ENCODE measurements around the gene GJA3.

Gene GJA3

DNA sequence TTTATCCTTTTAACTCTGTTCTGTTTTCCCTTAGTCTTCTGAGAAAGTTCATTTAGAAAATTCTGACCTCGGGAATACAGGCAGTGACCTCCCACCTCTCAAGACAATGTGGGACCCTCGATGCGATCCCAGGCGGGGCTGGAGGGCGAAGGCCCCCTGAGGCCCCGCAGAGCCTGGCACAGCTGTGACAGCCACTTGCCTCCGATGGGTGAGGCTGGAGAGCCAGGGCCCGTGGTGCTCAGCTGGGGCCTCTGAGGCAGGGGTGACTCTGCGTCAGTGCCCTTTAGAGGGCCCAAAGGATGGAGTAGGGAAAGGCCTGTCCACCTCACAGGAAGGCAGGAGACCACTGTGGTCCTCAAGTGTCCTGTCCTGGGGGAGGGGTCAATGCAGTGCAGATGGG, 10.3 kb downstream of the GJA3 start:
- no peak for DNase-seq (ENCODE audit: low spot score)

DNA sequence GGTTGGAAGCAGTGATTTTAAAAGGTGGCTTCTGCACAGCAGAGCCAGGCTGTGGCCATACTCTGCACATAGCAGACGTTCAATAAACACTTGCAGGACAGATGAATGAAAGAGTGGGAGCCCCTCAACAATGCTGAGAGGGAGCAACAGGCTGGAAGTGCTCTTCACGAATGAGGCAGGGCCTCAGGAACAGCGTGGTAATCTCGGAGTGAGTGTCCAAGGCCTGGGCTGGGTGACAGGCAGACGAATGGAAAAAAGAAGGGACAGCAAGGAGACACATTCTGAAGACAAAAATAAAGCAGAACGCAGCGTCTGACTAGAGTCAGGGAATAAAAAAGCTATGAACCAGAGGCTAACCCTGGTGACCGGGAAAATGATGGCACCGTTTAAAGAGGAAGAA, 11.1 kb downstream of the GJA3 start:
- DNase-seq (ENCODE audit: low spot score) = no peak

DNA sequence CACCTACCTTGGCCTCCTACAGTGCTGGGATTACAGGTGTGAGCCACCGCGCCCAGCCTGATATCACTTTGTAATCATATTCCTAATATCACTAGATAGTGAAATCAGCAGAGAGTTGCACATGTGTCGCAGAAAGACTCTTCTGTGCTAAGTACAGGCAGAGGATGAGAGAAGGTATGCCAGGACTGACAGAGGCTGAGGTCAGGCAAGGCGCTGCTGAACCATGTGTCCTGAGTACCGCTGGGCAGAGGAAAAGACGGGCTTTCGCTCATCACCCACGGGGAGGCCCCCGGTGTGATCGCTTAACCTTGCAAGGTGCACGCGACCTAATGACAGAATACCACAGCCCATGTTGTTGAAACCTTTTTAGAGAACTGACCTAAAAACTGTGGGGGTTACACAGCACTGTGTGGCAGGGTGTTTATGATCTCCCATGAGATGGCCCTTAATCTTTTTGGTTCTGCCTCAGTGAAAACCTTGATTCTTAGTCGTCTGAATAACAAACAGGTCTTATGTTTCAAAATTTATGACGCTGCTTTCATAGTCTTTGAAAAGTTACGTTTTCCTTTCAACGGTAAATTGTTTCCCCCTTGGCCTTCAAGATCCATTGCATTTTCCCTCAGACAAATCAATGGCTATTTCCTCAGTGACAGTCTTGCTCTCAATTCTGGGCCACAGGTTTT, 12.2 kb downstream of the GJA3 start:
- no peak for DNase-seq (ENCODE audit: low spot score)

DNA sequence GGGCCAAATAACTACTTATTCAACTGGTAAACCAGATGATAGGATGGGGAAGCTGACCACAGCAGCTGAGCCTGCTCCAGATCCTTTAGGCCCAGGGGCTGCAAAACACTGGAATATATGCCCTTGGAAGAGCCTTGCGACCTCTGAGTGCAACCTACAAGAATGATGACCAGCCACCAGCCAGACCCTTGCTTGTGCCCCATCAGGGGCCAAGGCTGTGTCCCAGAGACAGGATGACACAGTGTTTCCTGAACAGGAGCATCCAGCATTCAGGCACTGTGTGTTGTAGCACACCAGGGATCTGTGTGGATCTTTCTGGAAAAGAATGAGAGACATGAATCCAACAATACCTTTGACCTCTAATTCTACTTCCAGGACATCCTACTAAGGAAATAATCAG, 14.5 kb downstream of the GJA3 start:
- DNase-seq (ENCODE audit: low spot score) = no peak

DNA sequence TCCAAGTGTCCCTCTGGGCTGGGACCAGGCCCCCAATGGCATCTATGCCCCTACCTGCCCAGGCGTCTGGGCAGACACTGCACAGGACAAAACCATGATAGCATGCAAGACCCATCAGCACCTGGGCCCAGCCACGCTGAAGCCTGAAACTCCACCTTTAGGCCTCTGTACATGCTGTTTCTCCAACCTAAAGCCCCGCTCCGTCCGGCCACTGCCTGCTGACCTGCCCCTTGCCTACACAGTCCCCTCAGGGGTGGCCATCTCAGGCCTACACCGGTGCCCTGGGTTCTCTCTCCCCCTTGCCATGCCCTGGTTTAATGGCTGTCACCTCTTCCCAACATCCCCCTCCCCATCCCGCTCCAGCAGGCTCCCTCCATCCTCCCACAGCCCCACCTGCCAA, 15.3 kb downstream of the GJA3 start:
- DNase-seq (ENCODE audit: low spot score) = no peak

DNA sequence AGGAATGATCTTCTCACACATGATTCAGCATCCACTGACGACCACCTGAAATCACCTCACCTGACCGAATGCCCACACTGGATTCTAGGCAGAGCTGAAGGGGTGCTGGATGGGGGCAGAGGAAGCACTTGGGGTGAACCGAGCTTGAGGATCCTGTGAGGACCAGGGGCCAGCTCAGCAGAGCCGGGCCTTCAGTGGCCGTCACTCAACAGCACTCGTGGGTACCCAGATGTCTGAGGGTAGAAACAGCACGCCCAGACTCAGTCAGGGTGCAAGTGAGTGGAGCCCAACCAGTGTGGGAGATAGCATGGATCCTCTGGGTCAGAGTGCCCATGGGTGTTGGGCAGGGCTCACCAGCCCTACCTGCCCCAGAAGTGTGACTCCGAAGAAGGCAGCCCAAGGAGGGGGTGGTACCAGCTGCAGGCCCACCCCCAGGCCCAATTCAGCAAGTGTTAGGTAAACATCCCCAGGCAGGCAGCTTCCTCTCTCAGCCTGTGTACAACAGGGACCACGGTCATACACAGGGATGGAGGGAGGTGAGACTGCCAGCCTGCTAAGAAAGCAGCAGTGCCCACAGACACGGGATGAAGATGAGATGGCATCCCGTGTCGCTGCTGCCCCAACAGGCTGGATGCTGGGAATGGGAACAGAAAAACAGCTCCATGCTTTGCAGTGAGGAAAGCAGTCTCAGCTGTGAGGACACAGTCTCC, 16.6 kb downstream of the GJA3 start:
- no peak for DNase-seq (ENCODE audit: low spot score)

DNA sequence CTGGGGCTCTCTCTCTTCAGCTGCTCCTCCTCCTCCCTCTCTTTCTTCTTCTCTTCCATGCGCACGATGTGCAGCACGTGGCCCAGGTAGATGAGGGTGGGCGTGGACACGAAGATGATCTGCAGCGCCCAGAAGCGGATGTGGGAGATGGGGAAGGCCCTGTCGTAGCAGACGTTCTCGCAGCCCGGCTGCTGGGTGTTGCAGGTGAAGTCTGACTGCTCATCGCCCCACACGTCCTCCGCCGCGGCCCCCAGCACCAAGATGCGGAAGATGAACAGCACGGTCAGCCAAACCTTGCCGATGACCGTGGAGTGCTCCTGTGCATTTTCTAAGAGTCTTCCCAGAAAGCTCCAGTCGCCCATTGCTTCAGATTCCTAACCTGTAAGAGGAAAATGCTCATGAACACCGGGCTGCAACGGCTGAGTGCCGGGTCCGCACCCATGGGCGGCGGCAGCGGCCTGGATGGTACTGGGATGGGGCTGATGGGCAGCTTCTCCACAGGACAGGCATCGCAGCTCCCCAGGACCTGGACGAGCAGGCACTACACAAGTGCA, 17.8 kb downstream of the GJA3 start:
- DNase-seq (ENCODE audit: low spot score) = no peak

DNA sequence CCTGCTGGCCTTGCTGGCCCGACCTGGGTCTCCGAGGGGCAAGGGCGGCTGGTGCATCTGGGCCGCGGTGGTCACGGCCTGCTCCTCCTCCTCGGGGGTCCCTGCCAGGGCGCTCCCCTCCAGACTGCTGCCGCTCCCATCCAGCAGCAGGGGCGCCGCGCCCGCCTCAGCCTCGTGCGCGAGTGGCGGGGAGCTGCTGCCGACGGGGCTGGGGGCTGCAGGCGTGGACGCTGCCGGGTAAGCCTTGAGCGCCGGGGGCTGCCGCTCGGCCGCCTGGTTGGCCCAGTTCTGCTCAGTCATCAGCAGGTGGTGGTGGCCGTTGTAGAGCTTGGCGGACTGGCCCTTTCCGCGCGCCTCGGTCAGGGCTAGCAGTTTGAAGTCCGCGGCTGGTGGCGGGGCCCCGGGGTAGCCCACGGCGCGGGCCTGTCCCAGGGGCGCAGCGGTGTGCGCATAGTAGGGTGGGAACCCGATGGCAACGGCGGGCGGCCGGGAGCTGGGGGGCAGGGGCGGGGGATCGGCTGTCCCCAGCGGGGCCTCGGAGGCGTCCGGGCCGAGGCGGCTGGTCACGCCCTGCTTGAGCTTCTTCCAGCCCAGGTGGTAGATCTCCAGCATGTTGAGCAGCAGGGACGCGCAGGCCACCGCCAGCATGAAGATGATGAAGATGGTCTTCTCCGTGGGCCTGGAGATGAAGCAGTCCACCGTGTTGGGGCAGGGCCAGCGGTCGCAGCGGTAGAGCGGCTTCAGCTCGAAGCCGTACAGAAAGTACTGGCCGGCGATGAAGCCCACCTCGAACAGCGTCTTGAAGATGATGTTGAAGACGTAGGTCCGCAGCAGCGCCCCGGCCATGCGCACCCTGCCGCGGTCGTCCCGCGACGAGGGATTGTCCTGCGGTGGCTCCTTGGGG, 18.6 kb downstream of the GJA3 start:
- no peak for DNase-seq (ENCODE audit: low spot score)

DNA sequence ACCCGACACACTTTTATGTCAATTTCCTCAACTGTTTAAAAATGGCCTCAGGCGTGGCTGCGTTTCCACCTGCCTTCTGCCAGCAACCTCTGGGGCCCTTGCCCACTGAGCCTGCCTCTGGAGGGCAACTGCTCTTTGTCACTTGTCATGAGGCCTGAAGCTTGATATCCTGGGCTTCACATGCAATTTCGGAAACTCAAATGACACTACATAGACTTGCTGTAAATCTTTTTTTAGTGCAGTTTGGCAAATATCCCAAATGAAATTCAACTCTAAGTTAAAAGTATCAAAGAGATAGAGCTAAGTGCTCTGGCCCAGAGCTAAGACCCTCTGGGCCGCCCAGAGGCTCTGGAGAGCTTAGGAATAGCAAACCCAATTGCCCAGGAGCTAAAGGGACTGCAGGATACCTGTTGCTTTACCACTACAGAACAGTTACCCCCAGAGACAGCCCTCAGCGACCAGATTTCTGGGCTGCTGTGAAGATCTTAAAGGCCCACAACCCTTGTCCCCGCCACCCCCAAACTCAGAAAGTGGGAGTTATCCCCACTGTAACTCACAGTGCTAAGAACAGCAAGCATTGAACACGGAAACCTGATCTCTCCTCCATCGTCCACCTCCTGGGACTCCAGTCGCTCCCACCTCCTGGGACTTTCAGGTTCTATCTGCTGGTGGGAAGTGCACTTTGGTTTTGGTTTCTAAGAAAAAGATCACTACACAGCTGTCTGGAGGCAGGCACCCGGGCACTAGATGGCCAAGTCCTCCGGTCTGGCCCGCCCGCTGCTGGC, 19.4 kb downstream of the GJA3 start:
- no peak for DNase-seq (ENCODE audit: low spot score)

DNA sequence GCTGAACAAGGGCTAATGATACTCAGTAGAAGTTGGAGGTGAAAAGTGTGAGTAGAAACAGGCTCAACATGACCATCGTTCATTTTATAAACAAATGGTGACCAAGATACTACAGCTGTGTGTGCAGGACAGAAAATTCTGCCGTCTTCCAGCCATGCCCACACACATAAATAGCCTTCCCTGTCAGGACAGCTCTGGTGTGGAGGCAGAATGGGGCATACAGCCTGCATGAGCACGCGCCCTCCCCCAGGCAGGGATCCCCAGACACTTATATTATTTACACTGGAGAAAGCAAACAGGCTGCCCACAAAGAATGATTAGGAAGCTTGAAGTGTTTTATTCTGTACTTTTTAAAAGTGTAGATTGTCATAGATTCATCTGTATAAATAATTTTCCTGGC, 20.4 kb downstream of the GJA3 start:
- no peak for DNase-seq (ENCODE audit: low spot score)

DNA sequence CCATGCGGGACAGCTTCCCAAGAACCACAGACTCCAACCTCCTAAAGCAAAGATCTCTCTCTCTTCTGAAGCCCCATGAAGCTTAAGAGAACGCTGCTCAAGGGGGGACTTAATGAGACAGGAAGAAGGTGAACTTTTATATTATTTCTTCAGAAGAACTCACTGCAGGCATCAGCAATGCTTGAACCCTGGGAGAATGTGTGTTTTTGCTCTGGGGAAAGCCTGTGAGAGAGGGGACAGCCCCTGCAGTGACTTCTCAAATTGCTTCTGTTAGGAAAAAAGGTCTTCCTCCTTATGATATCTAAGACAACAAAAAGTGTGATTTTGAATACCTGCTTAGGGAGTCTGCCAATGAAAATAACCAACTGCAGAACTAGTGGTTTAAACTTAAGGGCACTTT, 23.0 kb downstream of the GJA3 start:
- DNase-seq (ENCODE audit: low spot score) = no peak

DNA sequence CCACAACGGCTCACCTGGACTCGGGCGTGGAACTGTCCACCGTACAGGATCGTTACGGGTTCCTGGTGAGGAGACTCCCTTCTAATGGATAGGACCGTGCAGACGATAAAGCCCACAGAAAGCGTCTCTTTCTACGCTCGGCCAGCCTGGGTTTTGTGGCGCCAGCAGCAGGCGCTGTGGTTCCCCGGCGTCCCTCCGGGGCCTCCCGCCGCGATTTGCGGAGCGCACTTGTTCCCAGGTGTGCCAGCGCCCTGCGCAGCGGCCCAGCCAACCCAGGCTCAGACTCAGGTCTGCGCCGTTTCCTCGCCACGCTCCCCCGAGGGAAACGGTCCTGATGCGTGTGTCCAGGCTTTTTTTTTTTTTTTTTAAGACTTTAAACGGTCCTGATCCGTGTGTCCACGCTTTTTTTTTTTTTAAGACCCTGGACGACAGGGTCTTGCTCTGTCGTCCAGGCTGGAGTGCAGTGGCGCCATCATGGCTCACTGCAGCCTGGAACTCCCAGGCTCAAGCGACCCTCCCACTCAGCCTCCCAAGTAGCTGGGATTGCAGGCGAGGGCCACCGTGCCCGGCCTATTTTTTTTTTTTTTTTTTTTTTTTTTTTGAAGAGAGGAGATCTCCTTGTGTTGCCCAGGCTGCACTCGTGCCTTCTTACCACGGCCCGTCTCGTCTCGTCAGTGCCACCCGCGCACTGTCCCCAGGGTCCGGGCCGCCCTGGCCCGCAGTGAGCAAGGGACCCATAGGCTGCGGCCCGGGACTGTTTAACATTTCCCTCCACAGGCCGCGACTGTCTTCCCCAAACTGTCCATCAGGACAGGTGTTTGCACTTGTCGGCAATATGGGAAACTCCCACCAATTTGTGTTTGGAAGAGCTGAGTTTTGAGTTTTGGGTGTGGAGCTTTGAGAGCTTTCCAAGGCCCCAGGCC, 23.8 kb downstream of the GJA3 start:
- DNase-seq (ENCODE audit: low spot score) = no peak

DNA sequence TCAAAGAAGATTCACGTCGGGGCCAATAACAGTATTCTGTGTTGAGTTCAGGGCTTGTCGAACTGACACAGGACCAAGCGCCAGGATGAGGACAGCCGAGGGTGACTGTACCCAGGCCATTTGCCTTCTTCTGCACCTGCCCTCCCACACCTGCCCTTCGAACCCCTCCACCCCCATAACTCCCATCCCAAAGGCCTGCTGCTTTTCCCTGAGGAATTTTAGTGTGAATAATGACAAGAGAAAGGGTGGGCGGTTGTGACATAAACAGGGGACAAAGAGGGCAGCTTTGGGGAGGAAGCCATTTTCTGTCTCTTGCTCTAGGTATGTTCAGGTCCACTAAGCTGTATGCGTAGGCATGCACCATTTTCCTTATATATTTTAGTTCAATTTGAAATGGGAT, 26.1 kb downstream of the GJA3 start:
- DNase-seq (ENCODE audit: low spot score) = no peak

DNA sequence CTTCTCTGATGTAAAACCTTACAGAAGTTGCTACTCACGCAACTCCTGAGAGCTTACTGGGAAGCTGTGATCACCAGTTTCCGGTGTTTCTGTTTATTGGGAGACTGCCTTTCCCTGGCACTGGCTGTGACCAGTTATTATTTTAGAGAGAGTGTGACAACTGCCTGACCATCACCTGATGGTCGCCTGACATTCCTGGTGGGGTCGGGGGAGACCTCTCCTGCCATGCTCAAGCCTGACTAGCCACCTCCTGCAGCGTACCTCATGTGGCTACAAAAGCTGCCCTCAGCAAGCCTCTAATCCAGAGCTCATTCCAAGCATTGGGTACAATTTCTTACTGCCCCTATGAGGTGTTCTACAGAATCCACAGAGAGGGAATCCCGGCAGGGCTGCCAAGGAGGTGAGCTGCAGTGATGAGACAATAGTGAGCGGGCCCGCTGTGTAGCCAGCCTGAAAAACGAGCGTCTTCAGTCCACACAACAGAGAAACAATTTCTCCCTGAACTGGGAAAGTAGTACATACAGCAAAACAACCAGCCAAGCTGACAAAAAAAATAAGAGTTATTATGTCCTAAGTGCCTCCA, 28.7 kb downstream of the GJA3 start:
- no peak for DNase-seq (ENCODE audit: low spot score)

DNA sequence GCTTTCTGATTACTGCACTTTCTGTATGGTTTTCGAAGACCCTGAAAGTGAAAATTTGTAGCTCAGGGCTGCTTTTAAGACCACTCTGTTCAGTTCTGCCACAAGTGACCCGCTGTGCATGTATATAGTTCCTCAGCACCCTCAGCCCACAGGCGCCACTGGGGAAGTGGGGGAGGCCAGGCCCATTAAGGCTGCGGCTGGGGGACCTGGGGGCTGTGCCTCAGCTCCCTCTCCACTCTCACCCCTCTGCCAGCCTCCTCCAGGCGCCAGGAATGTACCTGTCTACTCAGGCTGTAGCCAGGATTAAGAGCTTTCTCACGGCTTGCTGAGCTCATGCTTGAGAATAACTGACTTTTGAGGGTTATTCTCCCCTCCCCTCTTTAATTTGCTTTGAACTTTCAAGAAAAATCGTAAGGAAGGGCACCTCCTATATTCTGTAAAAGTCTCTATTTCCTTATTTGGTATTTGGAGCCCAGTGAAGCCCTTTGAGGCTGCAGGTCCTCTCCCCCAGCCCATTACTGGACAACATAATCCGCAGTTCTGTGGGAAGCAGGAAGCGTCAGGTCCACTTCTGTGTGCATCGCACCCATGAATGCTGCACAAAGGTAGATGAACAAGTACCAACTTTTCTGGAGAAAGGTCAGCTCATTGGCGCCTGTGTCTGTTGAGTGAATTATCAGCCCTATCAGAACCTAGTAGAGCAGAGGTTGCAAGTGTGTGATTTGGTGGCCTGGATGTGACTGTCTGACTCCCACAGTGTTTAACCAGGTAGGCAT, 29.6 kb downstream of the GJA3 start:
- DNase-seq (ENCODE audit: low spot score) = no peak

DNA sequence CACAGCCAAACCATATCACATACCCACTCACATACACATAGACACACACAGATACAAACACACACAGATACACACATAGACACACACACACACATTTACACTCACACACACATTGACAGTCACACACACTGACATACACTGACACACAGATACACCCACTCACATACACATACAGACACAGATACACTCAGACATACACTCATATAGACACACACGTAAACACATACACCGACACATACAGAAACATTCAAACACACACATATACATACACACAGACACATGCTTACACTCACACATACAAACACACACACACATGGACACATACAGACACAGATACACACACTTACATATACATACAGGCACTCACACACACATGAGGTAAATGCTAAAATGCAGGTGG, 30.2 kb downstream of the GJA3 start:
- DNase-seq (ENCODE audit: low spot score) = no peak

DNA sequence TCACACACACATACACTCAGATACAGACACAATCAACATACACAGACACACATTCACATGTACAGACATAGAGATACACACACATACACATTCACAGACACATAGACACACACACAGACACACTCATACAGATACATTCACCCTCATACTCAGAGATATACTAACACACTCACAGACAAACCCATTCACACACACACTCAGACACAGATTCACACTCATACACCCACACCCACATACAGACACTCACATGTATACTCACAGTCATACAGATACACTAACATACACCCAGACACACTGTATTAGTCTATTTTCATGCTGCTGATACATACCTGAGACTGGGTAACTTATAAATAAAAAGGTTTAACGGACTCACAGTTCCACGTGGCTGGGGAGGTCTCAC, 30.8 kb downstream of the GJA3 start:
- no peak for DNase-seq (ENCODE audit: low spot score)

DNA sequence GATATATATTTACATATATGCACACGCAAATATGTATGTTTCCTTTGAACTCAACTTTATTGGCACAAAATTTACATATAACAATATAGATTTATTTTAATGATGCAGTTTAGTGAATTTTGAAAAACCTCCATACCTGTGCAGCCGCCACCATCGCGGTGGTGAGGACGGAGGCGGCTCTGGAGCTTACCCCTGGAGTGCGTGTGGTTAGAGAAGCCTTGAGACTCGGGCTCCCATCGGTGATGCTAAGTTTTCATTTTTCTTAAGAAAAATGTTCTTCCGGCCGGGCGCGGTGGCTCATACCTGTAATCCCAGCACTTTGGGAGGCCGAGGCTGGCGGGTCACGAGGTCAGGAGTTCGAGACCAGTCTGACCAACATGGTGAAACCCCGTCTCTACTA, 31.8 kb downstream of the GJA3 start:
- DNase-seq (ENCODE audit: low spot score) = no peak

DNA sequence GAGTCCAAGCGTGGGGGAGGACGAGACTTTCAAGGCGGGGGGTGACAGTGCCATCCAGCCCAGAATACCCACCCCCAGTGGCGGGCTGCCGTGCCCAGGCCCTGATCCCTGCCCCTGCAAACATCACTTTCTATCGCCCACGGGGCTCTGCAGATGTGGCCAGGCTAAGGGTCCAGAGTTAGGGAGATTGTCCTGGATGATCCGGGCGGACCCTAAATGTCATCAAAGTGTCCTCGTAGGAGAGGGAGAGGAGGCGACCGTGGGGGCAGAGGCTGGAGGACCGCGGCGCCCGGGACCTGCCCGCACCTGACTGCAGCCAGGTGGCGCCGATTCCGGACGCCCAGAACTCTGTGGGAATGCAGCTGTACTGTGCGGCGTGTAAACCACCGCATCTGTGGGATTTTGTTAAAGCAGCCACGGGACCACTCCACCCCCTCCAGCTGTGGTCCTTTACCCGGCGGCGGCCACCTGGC, 32.4 kb downstream of the GJA3 start:
- DNase-seq (ENCODE audit: low spot score) = no peak
